DOHH2 (cell line): ENCODE measurements around the gene VPS41.

Source experiments
- H3F3A ChIP-seq: fragments of 200-600 bp; sonication (generic), shearing (Covaris generic); 2 replicates; pipeline ENCODE4 v1.6.0; 2016; ENCODE audit warnings: antibody characterized with exemption, mild to moderate bottlenecking; ENCODE audit not compliant: control insufficient read depth, insufficient read depth
- H3K27ac ChIP-seq: fragments of 200-600 bp; sonication (generic); 2 replicates; pipeline ENCODE4 v1.5.1; 2014; ENCODE audit warnings: low read depth, mild to moderate bottlenecking, low read length, moderate library complexity
- H3K27me3 ChIP-seq: fragments of 200-600 bp; sonication (generic); 2 replicates; pipeline ENCODE4 v1.6.1; 2014; ENCODE audit warnings: mild to moderate bottlenecking, low read length, mixed read lengths; ENCODE audit not compliant: control insufficient read depth
- H3K36me3 ChIP-seq: fragments of 200-600 bp; sonication (generic); 2 replicates; pipeline ENCODE4 v1.6.1; 2014; ENCODE audit warnings: mild to moderate bottlenecking, low read length, moderate library complexity, mixed read lengths; ENCODE audit not compliant: control insufficient read depth
- H3K4me1 ChIP-seq: fragments of 200-600 bp; sonication (generic); 2 replicates; pipeline ENCODE4 v1.6.1; 2014; ENCODE audit warnings: mild to moderate bottlenecking, low read length, mixed read lengths; ENCODE audit not compliant: control insufficient read depth
- H3K4me2 ChIP-seq: fragments of 200-600 bp; sonication (generic); 2 replicates; pipeline ENCODE4 v1.6.0; 2014; ENCODE audit warnings: mild to moderate bottlenecking, low read length, moderate library complexity
- H3K4me3 ChIP-seq: fragments of 200-600 bp; sonication (generic); 2 replicates; pipeline ENCODE4 v1.5.1; 2014; ENCODE audit warnings: mild to moderate bottlenecking, low read length, mixed read lengths
- H3K79me2 ChIP-seq: fragments of 200-600 bp; sonication (generic); 2 replicates; pipeline ENCODE4 v1.6.1; 2014; ENCODE audit warnings: mild to moderate bottlenecking, low read length, mixed read lengths; ENCODE audit not compliant: control insufficient read depth
- H3K9me2 ChIP-seq: fragments of 200-600 bp; sonication (generic); replicated peaks from 2 replicates; pipeline ENCODE4 v1.6.1; 2014; ENCODE audit warnings: mild to moderate bottlenecking, low read length, mixed read lengths; ENCODE audit not compliant: control insufficient read depth
- H3K9me3 ChIP-seq: fragments of 200-600 bp; sonication (generic); 2 replicates; pipeline ENCODE4 v1.6.1; 2014; ENCODE audit warnings: antibody characterized with exemption, low read length, mixed read lengths; ENCODE audit not compliant: control insufficient read depth, insufficient read depth
- H4K20me1 ChIP-seq: fragments of 200-600 bp; sonication (generic); 2 replicates; pipeline ENCODE4 v1.6.0; 2014; ENCODE audit warnings: low read depth, mild to moderate bottlenecking, antibody characterized with exemption, low read length, moderate library complexity; ENCODE audit not compliant: control insufficient read depth, insufficient read depth
- CTCF ChIP-seq: fragments of 200-600 bp; sonication (generic); IDR thresholded peaks from one replicate; pipeline ENCODE4 v1.5.1; 2014; ENCODE audit warnings: antibody characterized with exemption, mild to moderate bottlenecking, low read depth, low read length; ENCODE audit not compliant: poor library complexity, severe bottlenecking
- EZH2phosphoT487 ChIP-seq: fragments of 200-600 bp; sonication (generic); IDR thresholded peaks from 2 replicates; pipeline ENCODE4 v1.6.1; 2017; ENCODE audit warnings: borderline replicate concordance, mild to moderate bottlenecking, antibody characterized with exemption, low read length, moderate library complexity, mixed read lengths

Gene VPS41

GRCh38 chr7:38842746-38843145 lies 66.2 kb downstream of the VPS41 start:
- Histone ChIP-seq H4K20me1 (no peaks in the 10 kb centered on the region), H3K79me2 (0 out of 2 replicates have a peak, but pooled peaks cover 2% of the 10 kb centered on the region), H3F3A (no peaks in the 10 kb centered on the region), H3K36me3 (no peaks in the 10 kb centered on the region), H3K9me3 (no peaks in the 10 kb centered on the region), H3K4me1 (no peaks in the 10 kb centered on the region), H3K9me2 (no peaks in the 10 kb centered on the region), H3K27ac (no peak overlapping the region), H3K4me2 (no peak overlapping the region), H3K4me3 (no peak overlapping the region), H3K27me3 (no peaks in the 10 kb centered on the region)
- TF ChIP-seq EZH2phosphoT487, result no peak

- H3K9me3 ChIP-seq, result no peaks in the 10 kb centered on the region
- H3F3A ChIP-seq, result no peaks in the 10 kb centered on the region
- no peaks in the 10 kb centered on the region for H3K27me3 ChIP-seq
- 0 out of 2 replicates have a peak, but pooled peaks cover 2% of the 10 kb centered on the region for H3K79me2 ChIP-seq
- TF ChIP-seq CTCF, result no peak
- TF ChIP-seq EZH2phosphoT487, result no peak
- H3K36me3 ChIP-seq, result 0 out of 2 replicates have a peak, but pooled peaks cover 4% of the 10 kb centered on the region
- H3K9me2 ChIP-seq, result no peaks in the 10 kb centered on the region; the same call in 1 of the 2 replicates
- no peak overlapping the region for H3K4me3 ChIP-seq
- H3K27ac ChIP-seq, result no peak overlapping the region
- H3K4me1 ChIP-seq, result no peaks in the 10 kb centered on the region
- H3K4me2 ChIP-seq, result no peak overlapping the region
- H4K20me1 ChIP-seq, result no peaks in the 10 kb centered on the region
Observed at GRCh38 chr7:38840736-38841460, 68.1 kb downstream of the VPS41 start.

- no peak for TF ChIP-seq CTCF
- no peak for TF ChIP-seq EZH2phosphoT487
- H3K4me1 ChIP-seq, result 0 out of 2 replicates have a peak, but pooled peaks cover 3% of the 10 kb centered on the region
- H3K4me2 ChIP-seq, result no peak overlapping the region
- H3K27ac ChIP-seq, result no peak overlapping the region
- H4K20me1 ChIP-seq, result no peaks in the 10 kb centered on the region
- no peak overlapping the region for H3K4me3 ChIP-seq
- H3K9me2 ChIP-seq, result no peaks in the 10 kb centered on the region; the same call in 1 of the 2 replicates
- H3K79me2 ChIP-seq, result 0 out of 2 replicates have a peak, but pooled peaks cover 2% of the 10 kb centered on the region
- H3K36me3 ChIP-seq, result 0 out of 2 replicates have a peak, but pooled peaks cover 4% of the 10 kb centered on the region
- no peaks in the 10 kb centered on the region for H3K9me3 ChIP-seq
- H3F3A ChIP-seq, result no peaks in the 10 kb centered on the region
- H3K27me3 ChIP-seq, result no peaks in the 10 kb centered on the region
Observed at GRCh38 chr7:38839851-38840250, 69.1 kb downstream of the VPS41 start.
